HepG2 (cell line): ENCODE results near the gene SP7. TPM values are rescaled to one million over a fixed set of nuclear protein-coding genes. Genes with fewer than 3 reads are reported as not detected.

Experiments used
- ADNP ChIP-seq: sonication (generic); formaldehyde crosslinking; IDR thresholded peaks from 2 replicates; pipeline ENCODE4 v1.4.0; 2020; ENCODE audit warnings: missing genetic modification reagents
- BCL6 ChIP-seq: IDR thresholded peaks from 2 replicates; pipeline ENCODE4 v1.6.1; 2016; ENCODE audit warnings: missing genetic modification reagents, missing compliant biosample characterization
- CBFB ChIP-seq: sonication (generic); formaldehyde crosslinking; IDR thresholded peaks from 2 replicates; pipeline ENCODE4 v1.4.0; 2020; ENCODE audit warnings: missing genetic modification reagents
- CREBL2 ChIP-seq: sonication (generic); formaldehyde crosslinking; IDR thresholded peaks from 2 replicates; pipeline ENCODE4 v1.8.1; 2023; ENCODE audit warnings: missing genetic modification reagents, mild to moderate bottlenecking, borderline replicate concordance
- CSRNP2 ChIP-seq: sonication (generic); formaldehyde crosslinking; conservative IDR thresholded peaks from 2 replicates; pipeline ENCODE4 v1.8.0; 2022; ENCODE audit warnings: low read depth, missing genetic modification reagents
- EEA1 ChIP-seq: sonication (generic); formaldehyde crosslinking; IDR thresholded peaks from 2 replicates; pipeline ENCODE4 v1.5.1; 2020; ENCODE audit warnings: mild to moderate bottlenecking, missing genetic modification reagents, borderline replicate concordance
- ETS1 ChIP-seq: sonication (generic); formaldehyde crosslinking; IDR thresholded peaks from 2 replicates; pipeline ENCODE4 v1.4.0; 2020; ENCODE audit warnings: missing genetic modification reagents
- FOXA1 ChIP-seq, 2 experiments: fragments of 450-650 bp in 1 of 2; sonication (generic) in 1 of 2; formaldehyde crosslinking in 1 of 2; IDR thresholded peaks; 2 replicates each; pipeline versions ENCODE4 v1.4.0 to v1.6.1; 2016 to 2020; ENCODE audit warnings: missing genetic modification reagents in 1 of 2
- HMGA1 ChIP-seq: sonication (generic); formaldehyde crosslinking; conservative IDR thresholded peaks from 2 replicates; pipeline ENCODE4 v1.4.0; 2020; ENCODE audit warnings: missing genetic modification reagents
- MYNN ChIP-seq: sonication (generic); formaldehyde crosslinking; IDR thresholded peaks from 2 replicates; pipeline ENCODE4 v1.4.0; 2020; ENCODE audit warnings: mild to moderate bottlenecking, low read depth, missing genetic modification reagents
- NCOA2 ChIP-seq: sonication (generic); formaldehyde crosslinking; IDR thresholded peaks from 2 replicates; pipeline ENCODE4 v1.8.0; 2022; ENCODE audit warnings: inconsistent platforms
- RNF219 ChIP-seq: sonication (generic); formaldehyde crosslinking; IDR thresholded peaks from 2 replicates; pipeline ENCODE4 v1.5.0; 2020; ENCODE audit warnings: mild to moderate bottlenecking, missing genetic modification reagents
- TBP ChIP-seq: sonication (generic); formaldehyde crosslinking; IDR thresholded peaks from 2 replicates; pipeline ENCODE4 v1.5.0; 2020; ENCODE audit warnings: missing genetic modification reagents
- ZNF20 ChIP-seq: sonication (generic); formaldehyde crosslinking; IDR thresholded peaks from 2 replicates; pipeline ENCODE4 v1.4.0; 2020; ENCODE audit warnings: mild to moderate bottlenecking, moderate library complexity, missing genetic modification reagents
- ZNF263 ChIP-seq: sonication (generic); formaldehyde crosslinking; IDR thresholded peaks from 2 replicates; pipeline ENCODE4 v1.4.0; 2020; ENCODE audit warnings: missing genetic modification reagents
- ZNF33B ChIP-seq: sonication (generic); formaldehyde crosslinking; IDR thresholded peaks from 2 replicates; pipeline ENCODE4 v1.5.1; 2020; ENCODE audit warnings: mild to moderate bottlenecking, missing genetic modification reagents
- ZNF616 ChIP-seq: sonication (generic); formaldehyde crosslinking; IDR thresholded peaks from 2 replicates; pipeline ENCODE4 v1.5.0; 2020; ENCODE audit warnings: low read depth, mild to moderate bottlenecking, missing genetic modification reagents
- ZNF670 ChIP-seq: sonication (generic); formaldehyde crosslinking; IDR thresholded peaks from 2 replicates; pipeline ENCODE4 v1.8.0; 2022; ENCODE audit warnings: mild to moderate bottlenecking, missing genetic modification reagents, borderline replicate concordance
- ZNF687 ChIP-seq: sonication (generic); formaldehyde crosslinking; IDR thresholded peaks from 2 replicates; pipeline ENCODE4 v1.5.1; 2020; ENCODE audit warnings: mild to moderate bottlenecking, missing genetic modification reagents, moderate library complexity
- ZNF772 ChIP-seq: sonication (generic); formaldehyde crosslinking; IDR thresholded peaks from 2 replicates; pipeline ENCODE4 v1.5.0; 2020; ENCODE audit warnings: mild to moderate bottlenecking, missing genetic modification reagents
- polyA plus RNA-seq, 8 experiments: library from polyadenylated mRNA; depleted of rRNA in 3 of 8; stranded (reverse) in 7 of 8; unstranded in 1 of 8; fragments of >200 nt; fragmentation: Illumina TruSeq in 4 of 8; extraction: Trizol in 4 of 8; gene quantifications; 2 replicates each; pipeline versions ENCODE4 v1.2.1 to v1.2.3, GENCODE V29; 2011 to 2016; ENCODE audit warnings: low read depth in 4 of 8, missing spikeins in 1 of 8, mixed read lengths in 1 of 8; ENCODE audit not compliant: insufficient read depth in 1 of 8
- total RNA-seq, 5 experiments: library from RNA; depleted of rRNA; stranded (reverse); fragments of >200 nt; fragmentation: Illumina TruSeq; extraction: Trizol; gene quantifications; 2 replicates each; pipeline ENCODE4 v1.2.3, GENCODE V29; 2016; ENCODE audit warnings: low read depth in 1 of 5

Gene SP7
- total and polyA plus RNA-seq, 2 of the 13 experiments (the other 11 are each of a cell fraction or from before 2014, with no cell fraction given), result not detected

GRCh38 chr12:53299454-53300180 lies 36.5 kb downstream of the SP7 start, which contains the start of gene MYG1 (continued):
- no peak for TF ChIP-seq ADNP
- TF ChIP-seq ZNF670 (CRISPR knock-in tag), result no peak; the same call in 1 of the 2 replicates
- no peak for TF ChIP-seq CSRNP2 (CRISPR knock-in tag)
- TF ChIP-seq ZNF33B (CRISPR knock-in tag), result no peak
- TF ChIP-seq BCL6 (CRISPR knock-in tag), result no peak
- TF ChIP-seq ZNF616 (CRISPR knock-in tag), result no peak
- no peak for TF ChIP-seq FOXA1 (IDR thresholded peaks at IDR 0.05)
- peak; percentile 45 for TF ChIP-seq FOXA1 (CRISPR knock-in tag; IDR thresholded peaks at IDR 0.05)
- peak; percentile 41; the same call in 1 of the 2 replicates for TF ChIP-seq CREBL2 (CRISPR knock-in tag)
- TF ChIP-seq ETS1 (CRISPR knock-in tag), result no peak
- TF ChIP-seq CBFB (CRISPR knock-in tag), result peak; percentile 85
- no peak for TF ChIP-seq TBP
- TF ChIP-seq ZNF772 (CRISPR knock-in tag), result no peak; the same call in 1 of the 2 replicates
- TF ChIP-seq EEA1, result peak; percentile 86; the same call in 1 of the 2 replicates
- no peak for TF ChIP-seq RNF219 (CRISPR knock-in tag)
- TF ChIP-seq HMGA1, result no peak
- TF ChIP-seq NCOA2 (CRISPR knock-in tag), result no peak; the same call in none of the 2 replicates
- TF ChIP-seq ZNF20, result no peak
- TF ChIP-seq MYNN (CRISPR knock-in tag), result no peak
- TF ChIP-seq ZNF687 (CRISPR knock-in tag), result peak; percentile 96
- no peak for TF ChIP-seq ZNF263 (CRISPR knock-in tag)
